Measurements from ENCODE around the gene FCSK.

DNA sequence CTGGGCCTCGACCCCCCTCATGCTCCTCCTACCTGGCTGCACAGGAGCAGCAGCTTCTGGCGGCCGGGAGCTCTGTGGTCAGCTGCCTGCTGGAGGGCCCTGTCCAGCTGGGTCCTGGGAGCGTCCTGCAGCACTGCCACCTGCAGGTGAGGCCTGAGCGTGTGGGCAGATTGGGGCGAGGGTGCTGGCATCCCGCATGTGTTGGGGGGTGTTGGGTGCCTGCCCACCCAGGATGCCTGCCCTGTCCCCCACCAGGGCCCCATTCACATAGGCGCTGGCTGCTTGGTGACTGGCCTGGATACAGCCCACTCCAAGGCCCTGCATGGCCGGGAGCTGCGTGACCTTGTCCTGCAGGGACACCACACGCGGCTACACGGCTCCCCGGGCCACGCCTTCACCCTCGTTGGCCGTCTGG is 16.5 kb downstream of the FCSK start:
- TF ChIP-seq, protein P1, sequence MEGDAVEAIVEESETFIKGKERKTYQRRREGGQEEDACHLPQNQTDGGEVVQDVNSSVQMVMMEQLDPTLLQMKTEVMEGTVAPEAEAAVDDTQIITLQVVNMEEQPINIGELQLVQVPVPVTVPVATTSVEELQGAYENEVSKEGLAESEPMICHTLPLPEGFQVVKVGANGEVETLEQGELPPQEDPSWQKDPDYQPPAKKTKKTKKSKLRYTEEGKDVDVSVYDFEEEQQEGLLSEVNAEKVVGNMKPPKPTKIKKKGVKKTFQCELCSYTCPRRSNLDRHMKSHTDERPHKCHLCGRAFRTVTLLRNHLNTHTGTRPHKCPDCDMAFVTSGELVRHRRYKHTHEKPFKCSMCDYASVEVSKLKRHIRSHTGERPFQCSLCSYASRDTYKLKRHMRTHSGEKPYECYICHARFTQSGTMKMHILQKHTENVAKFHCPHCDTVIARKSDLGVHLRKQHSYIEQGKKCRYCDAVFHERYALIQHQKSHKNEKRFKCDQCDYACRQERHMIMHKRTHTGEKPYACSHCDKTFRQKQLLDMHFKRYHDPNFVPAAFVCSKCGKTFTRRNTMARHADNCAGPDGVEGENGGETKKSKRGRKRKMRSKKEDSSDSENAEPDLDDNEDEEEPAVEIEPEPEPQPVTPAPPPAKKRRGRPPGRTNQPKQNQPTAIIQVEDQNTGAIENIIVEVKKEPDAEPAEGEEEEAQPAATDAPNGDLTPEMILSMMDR (IDR thresholded peaks at IDR 0.05; ENCODE audit: low read depth, low read length, poor library complexity, severe bottlenecking), result peak; percentile 44
- TF ChIP-seq EZH2phosphoT487 (IDR thresholded peaks at IDR 0.05; ENCODE audit: borderline replicate concordance, low read length), result no peak
